Renal pelvis (tissue), 4 donors: ENCODE data around the gene MRPS18B. TPM values are rescaled to one million over a fixed set of nuclear protein-coding genes. Genes with fewer than 3 reads are reported as not detected.

Experiments used
- DNase-seq: peaks from one replicate; pipeline ENCODE4 v3.0.0-alpha.2; 2013
- polyA plus RNA-seq, 3 donors: library from polyadenylated mRNA; unstranded; fragments of 120-200 nt; gene quantifications; one replicate each; pipeline ENCODE4 v1.2.1, GENCODE V29; 2013; ENCODE audit not compliant: insufficient read length in 3 of 3

Gene MRPS18B
- polyA plus RNA-seq, 3 donors, result 56.0 to 65.1 (median 62.2) TPM

GRCh38 chr6:30672445-30673253 is 55.0 kb downstream of the MRPS18B start, which contains the start of gene DHX16:
Gene DHX16, minus strand, starts transcription at chr6:30673006. Its CDS starts 165 bp downstream, at chr6:30672841.
- peak; percentile 99 for DNase-seq

Other genes starting within 250 kb of the MRPS18B start
- 100 to 1,000 TPM; 103 to 110 (median 106) TPM for gene HLA-E, start 128.3 kb upstream of the MRPS18B start, polyA plus RNA-seq
- gene GNL1, start 61.4 kb upstream of the MRPS18B start, polyA plus RNA-seq, result 100 to 1,000 TPM in 2 of 3 donors, 10 to 100 TPM in 1; 97.3 to 111 (median 102) TPM
- 10 to 100 TPM; 29.2 to 37.4 (median 35.4) TPM for gene PRR3, start 60.5 kb upstream of the MRPS18B start, polyA plus RNA-seq
- 10 to 100 TPM; 69.3 to 77.9 (median 73.6) TPM for gene ABCF1, start 46.4 kb upstream of the MRPS18B start, polyA plus RNA-seq
- 10 to 100 TPM; 53.5 to 62.5 (median 55.6) TPM for gene PPP1R10, start 597 bp upstream of the MRPS18B start, polyA plus RNA-seq
- 10 to 100 TPM; 38.7 to 60.2 (median 59.4) TPM for gene ATAT1, start 9.0 kb downstream of the MRPS18B start, polyA plus RNA-seq
- gene C6orf136, start 29.3 kb downstream of the MRPS18B start, polyA plus RNA-seq, result 10 to 100 TPM; 17.6 to 25.5 (median 22.9) TPM
- gene DHX16, start 55.2 kb downstream of the MRPS18B start, polyA plus RNA-seq, result 10 to 100 TPM; 48.6 to 51.8 (median 50.0) TPM
- gene PPP1R18, start 68.8 kb downstream of the MRPS18B start, polyA plus RNA-seq, result 10 to 100 TPM; 33.7 to 42.6 (median 37.4) TPM
- 10 to 100 TPM; 35.3 to 43.5 (median 39.7) TPM for gene NRM, start 73.1 kb downstream of the MRPS18B start, polyA plus RNA-seq
- 10 to 100 TPM; 45.4 to 55.6 (median 53.0) TPM for gene MDC1, start 99.4 kb downstream of the MRPS18B start, polyA plus RNA-seq
- gene TUBB, start 102.5 kb downstream of the MRPS18B start, polyA plus RNA-seq, result 1,000 to 10,000 TPM; 1,096 to 1,335 (median 1,230) TPM
- 100 to 1,000 TPM; 138 to 144 (median 138) TPM for gene FLOT1, start 124.8 kb downstream of the MRPS18B start, polyA plus RNA-seq
- gene IER3, start 126.7 kb downstream of the MRPS18B start, polyA plus RNA-seq, result 10 to 100 TPM; 21.0 to 21.8 (median 21.2) TPM